GM12864 (cell line): ENCODE data around the gene RBM18.

Source experiments
- DNase-seq: peaks from one replicate; pipeline ENCODE4 v3.0.0-alpha.2; 2011; ENCODE audit warnings: low read depth
- H3K4me3 ChIP-seq: 2 replicates; pipeline ENCODE4 v1.5.1; 2011; ENCODE audit warnings: mild to moderate bottlenecking, low read depth, low read length, control low read depth
- TF ChIP-seq, protein P1 (sequence below): IDR thresholded peaks from 2 replicates; pipeline ENCODE4 v1.5.1; 2011; ENCODE audit warnings: low read depth, mild to moderate bottlenecking, moderate library complexity, low read length, control low read depth, inconsistent platforms; ENCODE audit errors: missing control alignments

RBM18 gene

GRCh38 chr9:122276096-122276495, 11.5 kb upstream of the RBM18 start:
- TF ChIP-seq, protein P1, sequence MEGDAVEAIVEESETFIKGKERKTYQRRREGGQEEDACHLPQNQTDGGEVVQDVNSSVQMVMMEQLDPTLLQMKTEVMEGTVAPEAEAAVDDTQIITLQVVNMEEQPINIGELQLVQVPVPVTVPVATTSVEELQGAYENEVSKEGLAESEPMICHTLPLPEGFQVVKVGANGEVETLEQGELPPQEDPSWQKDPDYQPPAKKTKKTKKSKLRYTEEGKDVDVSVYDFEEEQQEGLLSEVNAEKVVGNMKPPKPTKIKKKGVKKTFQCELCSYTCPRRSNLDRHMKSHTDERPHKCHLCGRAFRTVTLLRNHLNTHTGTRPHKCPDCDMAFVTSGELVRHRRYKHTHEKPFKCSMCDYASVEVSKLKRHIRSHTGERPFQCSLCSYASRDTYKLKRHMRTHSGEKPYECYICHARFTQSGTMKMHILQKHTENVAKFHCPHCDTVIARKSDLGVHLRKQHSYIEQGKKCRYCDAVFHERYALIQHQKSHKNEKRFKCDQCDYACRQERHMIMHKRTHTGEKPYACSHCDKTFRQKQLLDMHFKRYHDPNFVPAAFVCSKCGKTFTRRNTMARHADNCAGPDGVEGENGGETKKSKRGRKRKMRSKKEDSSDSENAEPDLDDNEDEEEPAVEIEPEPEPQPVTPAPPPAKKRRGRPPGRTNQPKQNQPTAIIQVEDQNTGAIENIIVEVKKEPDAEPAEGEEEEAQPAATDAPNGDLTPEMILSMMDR = no peak
- no peak for DNase-seq
- H3K4me3 ChIP-seq = no peak overlapping the region

DNA sequence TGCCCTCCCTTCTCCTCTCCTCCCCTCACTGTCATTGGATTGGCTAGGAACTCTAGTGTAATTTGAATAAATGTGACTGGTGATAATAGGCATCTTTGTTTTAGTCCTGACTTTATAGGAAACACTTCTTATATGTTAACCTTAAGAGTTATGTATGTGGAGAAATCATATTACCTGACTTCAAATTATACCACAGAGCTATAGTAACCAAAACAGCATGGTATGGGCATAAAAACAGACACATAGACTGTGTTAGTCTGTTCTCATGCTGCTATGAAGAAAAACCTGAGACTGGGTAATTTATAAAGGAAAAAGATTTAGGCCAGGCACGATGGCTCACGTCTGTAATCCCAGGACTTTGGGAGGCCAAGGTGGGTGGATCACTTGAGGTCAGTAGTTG, 9.4 kb upstream of the RBM18 start:
- H3K4me3 ChIP-seq = no peak overlapping the region
- no peak for DNase-seq
- TF ChIP-seq, protein P1 = no peak

- DNase-seq = no peak
These were observed 3.6 kb upstream of the RBM18 start for GRCh38 chr9:122268041-122268814.

GRCh38 chr9:122265149-122265915, 692 bp upstream of the RBM18 start:
- peak overlapping the region; percentile 70 for H3K4me3 ChIP-seq
- TF ChIP-seq, protein P1 = no peak
- peak; percentile 18 for DNase-seq

More at GRCh38 chr9:122268041-122268814, 3.6 kb upstream of the RBM18 start:
- H3K4me3 ChIP-seq = no peak overlapping the region
- TF ChIP-seq, protein P1 = no peak

DNA sequence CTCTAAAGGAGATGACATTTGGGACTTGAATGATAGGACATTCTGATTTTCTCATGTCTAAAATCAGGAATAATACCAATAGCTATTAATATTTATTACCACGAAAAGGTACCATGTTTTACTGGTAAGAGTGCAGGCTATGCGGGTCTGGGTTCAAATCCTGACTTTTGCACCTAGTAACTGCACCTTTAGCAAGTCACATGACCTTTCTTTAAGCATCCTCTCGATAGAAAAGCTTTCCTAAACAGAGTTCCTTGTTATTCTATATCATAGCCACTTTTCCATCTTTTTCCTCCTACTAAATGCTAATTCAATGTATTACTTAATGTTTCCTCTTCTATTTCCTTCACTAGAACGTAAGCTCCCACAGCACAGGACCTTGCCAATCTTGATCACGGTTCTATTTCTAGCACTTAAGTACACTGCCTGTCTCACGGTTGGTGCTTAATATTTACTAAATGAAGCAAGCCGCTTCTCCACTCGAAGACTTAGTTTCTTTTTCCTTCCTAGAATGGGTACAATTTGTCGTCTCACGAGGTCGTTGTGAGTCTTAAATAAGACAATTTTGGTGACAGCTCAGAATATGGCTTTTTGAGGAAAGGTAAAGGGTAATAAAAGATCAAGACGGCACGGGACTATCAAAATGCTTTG, 816 bp downstream of the RBM18 start:
- H3K4me3 ChIP-seq = peak overlapping the region; percentile 70
- DNase-seq = no peak
- TF ChIP-seq, protein P1 = no peak

DNA sequence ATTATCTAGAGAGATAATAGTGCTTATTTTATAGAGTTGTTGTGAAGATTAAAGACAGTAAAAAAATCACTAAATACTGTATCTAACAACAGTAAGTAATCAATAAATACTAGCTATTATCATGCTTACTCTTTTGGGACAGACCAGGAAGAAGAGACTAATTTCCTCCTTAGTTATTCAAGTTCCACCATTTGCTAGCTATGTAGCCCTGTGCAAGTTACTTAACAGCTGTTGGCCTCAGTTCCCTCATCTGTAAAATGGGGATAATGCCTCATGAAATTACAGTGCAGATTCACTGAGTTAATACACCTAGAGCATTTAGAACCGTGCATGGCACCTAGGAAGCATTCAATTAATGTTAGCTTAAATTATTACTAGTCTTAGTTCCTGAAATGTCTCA, 2.6 kb downstream of the RBM18 start:
- DNase-seq = no peak
- H3K4me3 ChIP-seq = no peak overlapping the region
- TF ChIP-seq, protein P1 = no peak
